ENCODE data around the gene LENG8. TPM values are rescaled to one million over a fixed set of nuclear protein-coding genes. Genes with fewer than 3 reads are reported as not detected.

The LENG8 gene
- total RNA-seq, 1 donor from 2014 or later = 193 TPM

DNA sequence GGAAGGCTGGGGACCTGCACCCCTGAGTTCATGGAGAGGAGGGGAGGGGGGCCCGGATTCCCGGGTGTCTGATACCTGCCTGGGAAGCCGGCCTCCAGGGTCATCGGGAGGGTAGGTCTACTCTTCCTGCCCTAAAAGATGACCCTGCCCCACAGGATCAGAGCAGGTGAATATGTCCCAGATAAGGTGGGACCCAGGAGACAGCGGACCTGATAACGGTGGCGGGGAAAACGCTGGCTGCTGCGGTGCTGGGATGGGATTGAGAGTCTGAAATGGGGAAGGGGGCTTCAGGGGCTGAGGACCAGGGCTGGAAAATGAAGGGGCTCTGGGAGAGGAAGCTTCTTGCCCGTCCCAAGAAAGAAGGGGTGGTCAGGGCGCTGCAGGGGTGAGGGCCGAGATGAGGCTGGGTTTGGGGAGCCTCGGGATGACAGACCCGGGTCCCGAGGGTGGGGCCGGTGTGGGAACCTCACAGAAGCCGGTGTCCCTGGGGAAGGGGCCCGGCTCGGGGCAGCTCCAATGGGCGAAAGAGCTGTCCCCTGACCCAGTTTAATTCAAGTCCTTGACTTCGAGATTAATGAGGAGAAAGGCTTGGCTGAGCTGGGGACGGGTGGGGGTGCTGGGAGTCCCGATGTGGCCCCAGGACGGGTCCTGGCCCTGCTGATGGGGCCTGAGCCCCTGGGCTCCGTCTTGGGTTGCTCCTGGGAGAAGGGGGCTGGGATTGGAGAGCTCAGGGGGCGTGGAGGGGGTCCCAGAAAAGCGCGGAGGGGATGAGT lies 32.9 kb upstream of the LENG8 start:
- H2AFZ ChIP-seq (ENCODE audit: low read depth, low read length) = no peak overlapping the region
- Mint-ChIP-seq H3K4me3 (ENCODE audit: unreplicated experiment) (peak overlapping the region; percentile 69), H3K4me1 (ENCODE audit: low read depth, unreplicated experiment) (peaks cover 12% of the 10 kb centered on the region), H3K9me3 (ENCODE audit: unreplicated experiment) (no peaks in the 10 kb centered on the region), H3K27ac (ENCODE audit: unreplicated experiment) (peak overlapping the region; percentile 56), H3K27me3 (ENCODE audit: low read depth, unreplicated experiment) (peaks cover 28% of the 10 kb centered on the region), H3K36me3 (ENCODE audit: low read depth, unreplicated experiment) (no peaks in the 10 kb centered on the region)
- H3K9ac ChIP-seq (ENCODE audit: low read length) = no peak overlapping the region
- H3K4me3 ChIP-seq (ENCODE audit: insufficient read depth, low read depth, low read length) = no peak overlapping the region
- H3K4me2 ChIP-seq (ENCODE audit: low read length) = no peak overlapping the region
- FAIRE-seq = no peak
- H3K36me3 ChIP-seq (ENCODE audit: insufficient read depth, low read length) = no peaks in the 10 kb centered on the region
- no peaks in the 10 kb centered on the region for H3K79me2 ChIP-seq (ENCODE audit: insufficient read depth, low read length)
- peak; percentile 61 for TF ChIP-seq EZH2 (IDR thresholded peaks at IDR 0.05; ENCODE audit: insufficient read depth, low read length)
- TF ChIP-seq, protein P1, sequence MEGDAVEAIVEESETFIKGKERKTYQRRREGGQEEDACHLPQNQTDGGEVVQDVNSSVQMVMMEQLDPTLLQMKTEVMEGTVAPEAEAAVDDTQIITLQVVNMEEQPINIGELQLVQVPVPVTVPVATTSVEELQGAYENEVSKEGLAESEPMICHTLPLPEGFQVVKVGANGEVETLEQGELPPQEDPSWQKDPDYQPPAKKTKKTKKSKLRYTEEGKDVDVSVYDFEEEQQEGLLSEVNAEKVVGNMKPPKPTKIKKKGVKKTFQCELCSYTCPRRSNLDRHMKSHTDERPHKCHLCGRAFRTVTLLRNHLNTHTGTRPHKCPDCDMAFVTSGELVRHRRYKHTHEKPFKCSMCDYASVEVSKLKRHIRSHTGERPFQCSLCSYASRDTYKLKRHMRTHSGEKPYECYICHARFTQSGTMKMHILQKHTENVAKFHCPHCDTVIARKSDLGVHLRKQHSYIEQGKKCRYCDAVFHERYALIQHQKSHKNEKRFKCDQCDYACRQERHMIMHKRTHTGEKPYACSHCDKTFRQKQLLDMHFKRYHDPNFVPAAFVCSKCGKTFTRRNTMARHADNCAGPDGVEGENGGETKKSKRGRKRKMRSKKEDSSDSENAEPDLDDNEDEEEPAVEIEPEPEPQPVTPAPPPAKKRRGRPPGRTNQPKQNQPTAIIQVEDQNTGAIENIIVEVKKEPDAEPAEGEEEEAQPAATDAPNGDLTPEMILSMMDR (IDR thresholded peaks at IDR 0.05; ENCODE audit: insufficient read depth, low read depth, low read length) = no peak
- H3K27me3 ChIP-seq (ENCODE audit: insufficient read depth, low read length) = peaks cover 34% of the 10 kb centered on the region
- no peak for DNase-seq (ENCODE audit: low read depth)
- H3K4me1 ChIP-seq (ENCODE audit: insufficient read depth, low read length) = no peaks in the 10 kb centered on the region
- H3K27ac ChIP-seq (ENCODE audit: low read depth, low read length) = no peak overlapping the region
- no peaks in the 10 kb centered on the region for H4K20me1 ChIP-seq (ENCODE audit: insufficient read depth, low read length)
- H3K9me3 ChIP-seq (ENCODE audit: insufficient read depth, low read depth, low read length) = peaks cover 3% of the 10 kb centered on the region

DNA sequence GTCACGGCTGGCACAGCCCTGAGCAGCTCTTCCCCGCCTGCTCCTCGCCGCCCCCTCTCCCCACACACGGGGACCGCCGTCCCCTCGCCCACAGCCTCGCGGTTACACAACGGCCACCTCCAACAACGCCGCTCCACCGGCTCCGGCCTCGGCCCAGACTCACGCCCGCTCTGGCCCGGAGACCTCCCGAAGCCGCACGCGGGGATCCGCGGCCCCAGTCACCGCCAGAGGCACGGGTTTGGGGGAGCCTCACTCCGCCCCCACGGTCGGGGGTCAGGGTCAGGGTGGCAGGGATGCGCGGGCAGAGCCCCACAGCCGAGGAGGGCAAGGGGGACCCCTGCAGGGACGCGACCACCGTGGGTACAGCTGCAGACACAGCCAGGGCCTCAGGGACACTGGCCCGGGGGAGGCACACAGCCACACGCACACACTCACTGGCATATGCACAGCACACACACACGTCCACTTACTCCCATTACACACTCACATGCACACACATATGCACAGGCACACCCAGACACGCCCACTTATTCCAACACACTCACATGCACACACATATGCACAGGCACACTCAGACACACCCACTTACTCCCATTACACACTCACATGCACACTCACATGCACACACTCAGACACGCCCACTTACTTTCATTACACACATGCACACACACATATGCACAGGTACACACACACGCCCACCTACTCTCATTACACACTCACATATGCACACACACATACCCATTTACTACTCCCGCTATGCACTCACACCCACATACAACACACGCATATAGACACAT lies 32.1 kb upstream of the LENG8 start:
- Histone ChIP-seq H3K79me2 (ENCODE audit: insufficient read depth, low read length) (no peaks in the 10 kb centered on the region), H4K20me1 (ENCODE audit: insufficient read depth, low read length) (no peaks in the 10 kb centered on the region), H3K27me3 (ENCODE audit: insufficient read depth, low read length) (peaks cover 38% of the 10 kb centered on the region), H3K4me3 (ENCODE audit: insufficient read depth, low read depth, low read length) (no peak overlapping the region), H3K4me2 (ENCODE audit: low read length) (no peak overlapping the region), H3K4me1 (ENCODE audit: insufficient read depth, low read length) (no peaks in the 10 kb centered on the region), H2AFZ (ENCODE audit: low read depth, low read length) (no peak overlapping the region), H3K36me3 (ENCODE audit: insufficient read depth, low read length) (no peaks in the 10 kb centered on the region), H3K27ac (ENCODE audit: low read depth, low read length) (no peak overlapping the region), H3K9ac (ENCODE audit: low read length) (no peak overlapping the region), H3K9me3 (ENCODE audit: insufficient read depth, low read depth, low read length) (peaks cover 3% of the 10 kb centered on the region)
- H3K27ac Mint-ChIP-seq (ENCODE audit: unreplicated experiment) = no peak overlapping the region
- TF ChIP-seq, protein P1 (IDR thresholded peaks at IDR 0.05; ENCODE audit: insufficient read depth, low read depth, low read length) = no peak
- TF ChIP-seq EZH2 (IDR thresholded peaks at IDR 0.05; ENCODE audit: insufficient read depth, low read length) = peak; percentile 61
- no peak for FAIRE-seq
- DNase-seq (ENCODE audit: low read depth) = no peak
- peaks cover 12% of the 10 kb centered on the region for H3K4me1 Mint-ChIP-seq (ENCODE audit: low read depth, unreplicated experiment)
- peak overlapping the region; percentile 69 for H3K4me3 Mint-ChIP-seq (ENCODE audit: unreplicated experiment)
- no peaks in the 10 kb centered on the region for H3K36me3 Mint-ChIP-seq (ENCODE audit: low read depth, unreplicated experiment)
- H3K27me3 Mint-ChIP-seq (ENCODE audit: low read depth, unreplicated experiment) = peaks cover 24% of the 10 kb centered on the region
- H3K9me3 Mint-ChIP-seq (ENCODE audit: unreplicated experiment) = no peaks in the 10 kb centered on the region

Measured in astrocyte (in vitro differentiated cells and primary cell).